Keratinocyte (primary cell): Measurements from ENCODE around the gene RANBP2. TPM values are rescaled to one million over a fixed set of nuclear protein-coding genes. Genes with fewer than 3 reads are reported as not detected.

Source experiments
- DNase-seq: peaks from one replicate; pipeline ENCODE4 v3.0.0-alpha.2; 2011; ENCODE audit warnings: low read depth, missing footprints, low spot score
- FAIRE-seq: peaks from 2 replicates; lab custom pipeline; 2011; peaks lifted over from hg19 to GRCh38; lab: Jason Lieb, UNC
- H2AFZ ChIP-seq: 2 replicates; pipeline ENCODE4 v1.6.0; 2012; ENCODE audit warnings: low read length, control low read depth, inconsistent platforms; ENCODE audit not compliant: control insufficient read depth
- H3K27ac ChIP-seq: 2 replicates; pipeline ENCODE4 v1.5.1; 2011; ENCODE audit warnings: low read length; ENCODE audit not compliant: control insufficient read depth, insufficient read depth
- H3K27me3 ChIP-seq: 3 replicates; pipeline ENCODE4 v1.6.0; 2011; ENCODE audit warnings: low read length; ENCODE audit not compliant: control insufficient read depth, insufficient read depth; ENCODE audit errors: extremely low read depth
- H3K36me3 ChIP-seq, 2 experiments: 2 replicates in 1 of 2; 3 replicates in 1 of 2; pipeline ENCODE4 v1.5.1; 2011; ENCODE audit warnings: low read length in 2 of 2, mild to moderate bottlenecking in 1 of 2; ENCODE audit not compliant: control insufficient read depth in 2 of 2, insufficient read depth in 2 of 2; ENCODE audit errors: extremely low read depth in 1 of 2
- H3K4me1 ChIP-seq: 3 replicates; pipeline ENCODE4 v1.5.1; 2011; ENCODE audit warnings: low read length; ENCODE audit not compliant: control insufficient read depth, insufficient read depth; ENCODE audit errors: extremely low read depth
- H3K4me2 ChIP-seq: 3 replicates; pipeline ENCODE4 v1.6.0; 2011; ENCODE audit warnings: low read depth, low read length; ENCODE audit not compliant: control insufficient read depth, insufficient read depth; ENCODE audit errors: extremely low read depth
- H3K4me3 ChIP-seq, 3 experiments: fragments of 200-600 bp in 1 of 3; sonication (generic) in 1 of 3; 2 replicates in 2 of 3; 3 replicates in 1 of 3; pipeline ENCODE4 v1.5.1; 2011 to 2016; ENCODE audit warnings: low read length in 3 of 3, mild to moderate bottlenecking in 3 of 3, control low read depth in 2 of 3, inconsistent platforms in 1 of 3, low read depth in 1 of 3, mixed read lengths in 1 of 3, mixed run types in 1 of 3, moderate library complexity in 1 of 3; ENCODE audit not compliant: control insufficient read depth in 2 of 3, insufficient read depth in 2 of 3; ENCODE audit errors: extremely low read depth in 1 of 3
- H3K79me2 ChIP-seq: 2 replicates; pipeline ENCODE4 v1.6.0; 2012; ENCODE audit warnings: low read length; ENCODE audit not compliant: control insufficient read depth, insufficient read depth
- H3K9ac ChIP-seq: 3 replicates; pipeline ENCODE4 v1.6.0; 2011; ENCODE audit warnings: low read length; ENCODE audit not compliant: control insufficient read depth, insufficient read depth; ENCODE audit errors: extremely low read depth
- H3K9me1 ChIP-seq: 3 replicates; pipeline ENCODE4 v1.6.0; 2011; ENCODE audit warnings: low read length; ENCODE audit not compliant: control insufficient read depth, insufficient read depth; ENCODE audit errors: extremely low read depth
- H3K9me3 ChIP-seq: 2 replicates; pipeline ENCODE4 v1.5.1; 2012; ENCODE audit warnings: low read depth, low read length; ENCODE audit not compliant: control insufficient read depth
- H4K20me1 ChIP-seq: 3 replicates; pipeline ENCODE4 v1.6.0; 2011; ENCODE audit warnings: low read length; ENCODE audit not compliant: control insufficient read depth, insufficient read depth; ENCODE audit errors: extremely low read depth
- EZH2 ChIP-seq: IDR thresholded peaks from one replicate; pipeline ENCODE4 v1.6.1; 2012; ENCODE audit warnings: inconsistent platforms, mild to moderate bottlenecking, low read length, moderate library complexity
- dilution Hi-C: fragments of 300-500 bp; cut with MboI; formaldehyde crosslinking; loops from one replicate; pipeline ENCODE4 v1.7.0; 2020; ENCODE audit warnings: low sequenced_read_pairs; ENCODE audit not compliant: extremely low pct_ligation_motif_present
- polyA plus RNA-seq, 5 experiments: library from polyadenylated mRNA; depleted of rRNA in 3 of 5; stranded (reverse) in 3 of 5; stranded (forward) in 1 of 5; unstranded in 1 of 5; fragments of >200 nt; gene quantifications; 1 replicate in 1 of 5; 2 replicates in 3 of 5; 3 replicates in 1 of 5; pipeline versions ENCODE4 v1.2.1 to v1.2.3, GENCODE V29; 2011 to 2012; ENCODE audit warnings: missing spikeins in 2 of 5, low read depth in 1 of 5, low replicate concordance in 1 of 5
- TF ChIP-seq, protein P1 (sequence below), 3 experiments: IDR thresholded peaks in 1 of 3; conservative IDR thresholded peaks in 1 of 3; optimal IDR thresholded peaks in 1 of 3; 2 replicates in 2 of 3; 3 replicates in 1 of 3; pipeline versions ENCODE3 to v1.5.1; 2011; ENCODE audit warnings: low read length in 3 of 3, mild to moderate bottlenecking in 3 of 3, moderate library complexity in 2 of 3, control low read depth in 1 of 3, inconsistent platforms in 1 of 3; ENCODE audit not compliant: insufficient read depth in 2 of 3; ENCODE audit errors: extremely low read depth in 1 of 3

The RANBP2 gene
- polyA plus RNA-seq, 1 donor (not counting 4 experiments of a cell fraction or from before 2014, with no cell fraction given): 27.4 TPM

DNA sequence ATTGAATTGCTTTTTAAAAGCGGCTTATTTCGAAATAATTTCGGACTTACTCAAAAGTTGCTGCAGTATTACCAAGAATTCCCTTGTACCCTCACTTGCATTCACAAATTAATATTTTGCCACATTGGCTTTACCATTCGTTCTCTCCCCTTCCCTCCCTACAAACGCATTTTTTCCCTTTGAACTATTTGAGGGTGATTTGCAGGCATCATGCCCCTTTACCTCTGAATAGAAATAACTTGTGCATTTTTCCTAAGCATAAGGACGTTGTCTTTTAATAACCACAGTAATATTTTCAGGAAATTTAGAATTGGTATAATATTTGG is 67.9 kb downstream of the RANBP2 start:
- Histone ChIP-seq H3K27ac (peak overlapping the region; percentile 73), H3K4me2 (peak overlapping the region; percentile 98), H3K27me3 (no peaks in the 10 kb centered on the region), H3K9me3 (no peaks in the 10 kb centered on the region), H4K20me1 (peaks cover 3% of the 10 kb centered on the region), H3K36me3 (peaks cover 2 to 14% of the 10 kb centered on the region in 2 experiments), H3K9me1 (no peaks in the 10 kb centered on the region), H3K4me3 (peak overlapping the region; percentile 68 to 89 (median 88)), H3K9ac (peak overlapping the region; percentile 87), H3K79me2 (peaks cover 7% of the 10 kb centered on the region), H2AFZ (peak overlapping the region; percentile 80), H3K4me1 (peaks cover 6% of the 10 kb centered on the region)
- FAIRE-seq: no peak
- TF ChIP-seq, protein P1, sequence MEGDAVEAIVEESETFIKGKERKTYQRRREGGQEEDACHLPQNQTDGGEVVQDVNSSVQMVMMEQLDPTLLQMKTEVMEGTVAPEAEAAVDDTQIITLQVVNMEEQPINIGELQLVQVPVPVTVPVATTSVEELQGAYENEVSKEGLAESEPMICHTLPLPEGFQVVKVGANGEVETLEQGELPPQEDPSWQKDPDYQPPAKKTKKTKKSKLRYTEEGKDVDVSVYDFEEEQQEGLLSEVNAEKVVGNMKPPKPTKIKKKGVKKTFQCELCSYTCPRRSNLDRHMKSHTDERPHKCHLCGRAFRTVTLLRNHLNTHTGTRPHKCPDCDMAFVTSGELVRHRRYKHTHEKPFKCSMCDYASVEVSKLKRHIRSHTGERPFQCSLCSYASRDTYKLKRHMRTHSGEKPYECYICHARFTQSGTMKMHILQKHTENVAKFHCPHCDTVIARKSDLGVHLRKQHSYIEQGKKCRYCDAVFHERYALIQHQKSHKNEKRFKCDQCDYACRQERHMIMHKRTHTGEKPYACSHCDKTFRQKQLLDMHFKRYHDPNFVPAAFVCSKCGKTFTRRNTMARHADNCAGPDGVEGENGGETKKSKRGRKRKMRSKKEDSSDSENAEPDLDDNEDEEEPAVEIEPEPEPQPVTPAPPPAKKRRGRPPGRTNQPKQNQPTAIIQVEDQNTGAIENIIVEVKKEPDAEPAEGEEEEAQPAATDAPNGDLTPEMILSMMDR (optimal IDR thresholded peaks at IDR 0.05 in 1 of 3, IDR thresholded peaks at IDR 0.05 in 1 of 3, conservative IDR thresholded peaks at IDR 0.05 in 1 of 3; ENCODE audit: extremely low read depth in 1 of 3, insufficient read depth in 2 of 3, low read length in 3 of 3): no peak
- no peak for TF ChIP-seq EZH2
- dilution Hi-C loops: no loop called here
- no peak for DNase-seq

DNA sequence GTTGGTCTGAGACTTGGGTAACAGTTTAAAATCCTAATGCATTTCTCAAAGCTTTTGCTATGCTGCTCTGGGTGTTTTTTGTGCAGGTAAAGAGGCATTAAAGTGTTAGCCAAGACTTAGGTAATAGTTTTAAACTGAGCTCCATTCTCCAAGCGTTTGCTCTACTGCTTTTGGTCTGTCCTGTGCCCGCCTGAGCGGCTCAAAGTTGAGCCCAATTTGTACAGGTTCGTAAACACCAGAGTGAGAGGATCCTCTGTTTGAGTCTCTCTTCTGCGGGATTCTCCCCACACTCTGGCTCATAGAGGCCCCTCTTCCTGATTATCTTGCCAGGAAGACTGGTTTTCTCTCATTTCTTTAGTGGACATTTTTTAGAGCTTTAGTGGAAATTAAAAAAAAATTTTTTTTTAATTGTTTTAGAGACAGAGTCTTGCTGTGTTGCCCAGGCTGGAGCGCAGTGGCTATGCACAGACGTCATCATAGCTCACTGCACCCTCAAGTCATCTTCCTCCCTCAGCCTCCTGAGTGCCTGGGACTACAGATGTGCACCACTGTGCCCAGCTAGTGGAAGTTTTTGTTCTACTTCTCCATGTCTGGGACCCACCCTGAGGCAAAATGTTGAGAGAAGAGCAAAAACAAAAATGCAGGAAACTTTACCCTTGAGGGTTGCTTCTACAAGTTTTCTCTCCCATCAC is 83.9 kb downstream of the RANBP2 start:
- Histone ChIP-seq H4K20me1 (no peaks in the 10 kb centered on the region), H3K36me3 (peaks cover 4 to 8% of the 10 kb centered on the region in 2 experiments), H3K27me3 (no peaks in the 10 kb centered on the region), H3K4me1 (no peaks in the 10 kb centered on the region), H3K9ac (no peak overlapping the region), H3K4me2 (no peak overlapping the region), H3K79me2 (no peaks in the 10 kb centered on the region), H2AFZ (no peak overlapping the region), H3K9me3 (no peaks in the 10 kb centered on the region), H3K9me1 (no peaks in the 10 kb centered on the region), H3K27ac (no peak overlapping the region), H3K4me3 (no peak overlapping the region)
- FAIRE-seq (peak; percentile 29), DNase-seq (no peak)
- dilution Hi-C loops: no loop called here
- TF ChIP-seq, protein P1 (optimal IDR thresholded peaks at IDR 0.05 in 1 of 3, IDR thresholded peaks at IDR 0.05 in 1 of 3, conservative IDR thresholded peaks at IDR 0.05 in 1 of 3; ENCODE audit: extremely low read depth in 1 of 3, insufficient read depth in 2 of 3, low read length in 3 of 3): no peak
- TF ChIP-seq EZH2: no peak
